Measurements from ENCODE around the gene LILRA2.

The LILRA2 gene

DNA sequence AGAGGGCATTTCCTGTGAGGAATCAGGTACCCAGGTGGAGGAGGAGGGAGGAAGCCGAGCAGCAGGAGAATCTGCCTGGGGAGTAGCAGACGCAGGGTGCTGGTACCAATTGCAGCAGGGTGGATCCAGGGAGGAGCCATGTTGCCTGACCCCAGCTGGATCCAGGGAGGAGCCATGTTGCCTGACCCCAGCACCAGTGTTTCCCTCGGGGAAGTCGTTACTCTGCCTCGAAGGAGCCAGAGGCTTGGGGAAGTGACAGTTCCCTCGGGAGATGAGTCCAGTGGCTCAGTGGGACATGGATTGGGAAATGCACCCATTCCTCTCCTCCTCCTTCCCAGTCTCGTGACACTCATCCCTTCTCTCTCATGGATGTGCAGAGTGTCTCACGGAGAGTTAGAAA is 39.4 kb upstream of the LILRA2 start:
- H4K20me1 ChIP-seq (ENCODE audit: insufficient read depth, low read length) = no peaks in the 10 kb centered on the region
- H3K36me3 ChIP-seq (ENCODE audit: insufficient read depth, low read length) = no peaks in the 10 kb centered on the region
- H3K27me3 ChIP-seq (ENCODE audit: insufficient read depth, low read length) = peaks cover 6% of the 10 kb centered on the region; the same call in 1 of the 2 replicates
- H3K4me2 ChIP-seq (ENCODE audit: low read length) = no peak overlapping the region
- H3K27ac ChIP-seq (ENCODE audit: low read depth, low read length, poor library complexity, severe bottlenecking) = no peak overlapping the region
- no peak overlapping the region for H3K4me3 ChIP-seq (ENCODE audit: low read depth, low read length, poor library complexity, severe bottlenecking)
- H3K9me3 ChIP-seq (ENCODE audit: low read length) = no peaks in the 10 kb centered on the region
- H2AFZ ChIP-seq (ENCODE audit: low read length) = no peak overlapping the region
- no peaks in the 10 kb centered on the region for H3K9me2 ChIP-seq (ENCODE audit: low read depth, low read length)
- H3K79me2 ChIP-seq (ENCODE audit: insufficient read depth, low read length) = no peaks in the 10 kb centered on the region
- H3F3A ChIP-seq (ENCODE audit: insufficient read depth, low read length) = no peaks in the 10 kb centered on the region
- no peak overlapping the region for H3K9ac ChIP-seq (ENCODE audit: low read length)
- TF ChIP-seq, protein P1, sequence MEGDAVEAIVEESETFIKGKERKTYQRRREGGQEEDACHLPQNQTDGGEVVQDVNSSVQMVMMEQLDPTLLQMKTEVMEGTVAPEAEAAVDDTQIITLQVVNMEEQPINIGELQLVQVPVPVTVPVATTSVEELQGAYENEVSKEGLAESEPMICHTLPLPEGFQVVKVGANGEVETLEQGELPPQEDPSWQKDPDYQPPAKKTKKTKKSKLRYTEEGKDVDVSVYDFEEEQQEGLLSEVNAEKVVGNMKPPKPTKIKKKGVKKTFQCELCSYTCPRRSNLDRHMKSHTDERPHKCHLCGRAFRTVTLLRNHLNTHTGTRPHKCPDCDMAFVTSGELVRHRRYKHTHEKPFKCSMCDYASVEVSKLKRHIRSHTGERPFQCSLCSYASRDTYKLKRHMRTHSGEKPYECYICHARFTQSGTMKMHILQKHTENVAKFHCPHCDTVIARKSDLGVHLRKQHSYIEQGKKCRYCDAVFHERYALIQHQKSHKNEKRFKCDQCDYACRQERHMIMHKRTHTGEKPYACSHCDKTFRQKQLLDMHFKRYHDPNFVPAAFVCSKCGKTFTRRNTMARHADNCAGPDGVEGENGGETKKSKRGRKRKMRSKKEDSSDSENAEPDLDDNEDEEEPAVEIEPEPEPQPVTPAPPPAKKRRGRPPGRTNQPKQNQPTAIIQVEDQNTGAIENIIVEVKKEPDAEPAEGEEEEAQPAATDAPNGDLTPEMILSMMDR (IDR thresholded peaks at IDR 0.05; ENCODE audit: low read length) = no peak
- TF ChIP-seq EZH2 (IDR thresholded peaks at IDR 0.05; ENCODE audit: borderline replicate concordance, low read length) = no peak
- H3K4me1 ChIP-seq (ENCODE audit: insufficient read depth, low read length, severe bottlenecking) = no peaks in the 10 kb centered on the region

DNA sequence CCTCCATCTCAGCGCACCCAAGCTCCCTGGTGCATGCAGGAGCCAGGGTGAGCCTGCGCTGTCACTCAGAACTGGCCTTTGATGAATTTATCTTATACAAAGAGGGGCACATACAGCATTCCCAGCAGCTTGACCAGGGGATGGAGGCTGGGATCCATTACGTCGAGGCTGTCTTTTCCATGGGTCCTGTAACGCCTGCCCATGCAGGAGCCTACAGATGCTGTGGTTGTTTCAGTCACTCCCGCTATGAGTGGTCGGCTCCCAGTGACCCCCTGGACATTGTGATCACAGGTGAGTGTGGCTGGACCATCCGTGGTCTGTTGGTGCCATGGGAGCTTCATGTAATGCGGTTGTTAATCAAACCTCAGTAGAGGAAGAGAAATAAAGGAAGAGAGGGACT is 38.0 kb upstream of the LILRA2 start:
- no peaks in the 10 kb centered on the region for H3K9me3 ChIP-seq (ENCODE audit: low read length)
- no peaks in the 10 kb centered on the region for H3K36me3 ChIP-seq (ENCODE audit: insufficient read depth, low read length)
- H2AFZ ChIP-seq (ENCODE audit: low read length) = no peak overlapping the region
- H3K4me1 ChIP-seq (ENCODE audit: insufficient read depth, low read length, severe bottlenecking) = no peaks in the 10 kb centered on the region
- H3F3A ChIP-seq (ENCODE audit: insufficient read depth, low read length) = no peaks in the 10 kb centered on the region
- H3K79me2 ChIP-seq (ENCODE audit: insufficient read depth, low read length) = no peaks in the 10 kb centered on the region
- no peak overlapping the region for H3K4me3 ChIP-seq (ENCODE audit: low read depth, low read length, poor library complexity, severe bottlenecking)
- H3K27me3 ChIP-seq (ENCODE audit: insufficient read depth, low read length) = peaks cover 6% of the 10 kb centered on the region; the same call in 1 of the 2 replicates
- no peak overlapping the region for H3K4me2 ChIP-seq (ENCODE audit: low read length)
- no peaks in the 10 kb centered on the region for H3K9me2 ChIP-seq (ENCODE audit: low read depth, low read length)
- no peaks in the 10 kb centered on the region for H4K20me1 ChIP-seq (ENCODE audit: insufficient read depth, low read length)
- H3K27ac ChIP-seq (ENCODE audit: low read depth, low read length, poor library complexity, severe bottlenecking) = no peak overlapping the region
- H3K9ac ChIP-seq (ENCODE audit: low read length) = no peak overlapping the region
- TF ChIP-seq, protein P1 (IDR thresholded peaks at IDR 0.05; ENCODE audit: low read length) = no peak
- TF ChIP-seq EZH2 (IDR thresholded peaks at IDR 0.05; ENCODE audit: borderline replicate concordance, low read length) = no peak

DNA sequence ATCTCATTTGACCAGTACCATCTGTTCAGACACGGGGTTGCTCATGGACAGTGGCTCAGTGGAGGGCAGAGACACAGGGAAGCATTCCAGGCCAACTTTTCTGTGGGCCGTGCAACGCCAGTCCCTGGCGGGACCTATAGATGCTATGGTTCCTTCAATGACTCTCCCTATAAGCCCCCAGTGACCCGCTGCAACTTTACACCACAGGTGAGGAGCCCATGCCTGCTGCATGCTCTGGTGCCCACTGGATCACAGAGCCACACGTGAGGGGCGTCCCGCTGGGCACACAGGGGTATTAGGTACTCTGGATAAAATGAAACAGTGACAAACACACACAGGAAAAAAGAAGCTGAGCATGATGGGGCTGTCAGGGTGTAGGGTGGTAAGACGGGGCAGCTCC is 36.6 kb upstream of the LILRA2 start:
- no peaks in the 10 kb centered on the region for H4K20me1 ChIP-seq (ENCODE audit: insufficient read depth, low read length)
- no peaks in the 10 kb centered on the region for H3K27me3 ChIP-seq (ENCODE audit: insufficient read depth, low read length)
- H3K9me3 ChIP-seq (ENCODE audit: low read length) = no peaks in the 10 kb centered on the region
- no peaks in the 10 kb centered on the region for H3F3A ChIP-seq (ENCODE audit: insufficient read depth, low read length)
- no peaks in the 10 kb centered on the region for H3K79me2 ChIP-seq (ENCODE audit: insufficient read depth, low read length)
- H2AFZ ChIP-seq (ENCODE audit: low read length) = no peak overlapping the region
- no peaks in the 10 kb centered on the region for H3K4me1 ChIP-seq (ENCODE audit: insufficient read depth, low read length, severe bottlenecking)
- no peak overlapping the region for H3K27ac ChIP-seq (ENCODE audit: low read depth, low read length, poor library complexity, severe bottlenecking)
- no peaks in the 10 kb centered on the region for H3K36me3 ChIP-seq (ENCODE audit: insufficient read depth, low read length)
- no peak overlapping the region for H3K4me2 ChIP-seq (ENCODE audit: low read length)
- no peak overlapping the region for H3K9ac ChIP-seq (ENCODE audit: low read length)
- H3K9me2 ChIP-seq (ENCODE audit: low read depth, low read length) = no peaks in the 10 kb centered on the region
- H3K4me3 ChIP-seq (ENCODE audit: low read depth, low read length, poor library complexity, severe bottlenecking) = no peak overlapping the region
- TF ChIP-seq, protein P1 (IDR thresholded peaks at IDR 0.05; ENCODE audit: low read length) = no peak
- TF ChIP-seq EZH2 (IDR thresholded peaks at IDR 0.05; ENCODE audit: borderline replicate concordance, low read length) = no peak

All from OCI-LY1 (cell line).